HG03039 (cell line): ENCODE data around the gene COL4A2.
"Not testable (repeated sequence)": the region's sequence is repeated elsewhere in the genome, so short reads cannot be mapped to it uniquely, and the experiment has no call there.

ENCODE experiments used
- ATAC-seq: cut with Tn5 transposase; IDR thresholded peaks from one replicate; pipeline ENCODE4 v1.9.1; 2021; ENCODE audit warnings: mild to moderate bottlenecking, moderate library complexity; ENCODE audit not compliant: unreplicated experiment

COL4A2 gene

DNA sequence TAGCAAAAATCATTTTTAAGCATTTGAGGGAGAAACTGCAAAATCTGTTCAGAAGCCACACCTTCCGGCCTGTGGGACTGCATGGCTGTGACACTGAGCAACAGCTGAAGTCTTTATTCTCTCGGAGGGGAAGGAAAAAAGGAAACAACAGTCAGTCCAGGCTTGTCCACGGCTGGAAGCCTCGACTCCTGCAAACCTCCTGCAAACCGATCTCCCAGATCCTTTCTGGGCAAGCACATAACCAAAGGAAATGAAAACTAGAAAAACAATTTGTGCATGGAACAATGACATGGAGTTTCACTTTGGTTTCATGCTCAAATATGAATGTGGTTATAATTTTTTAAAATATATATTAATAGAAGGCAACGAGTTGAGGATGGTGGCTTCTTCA, 1.1 kb upstream of the COL4A2 start:
- ATAC-seq = no peak

DNA sequence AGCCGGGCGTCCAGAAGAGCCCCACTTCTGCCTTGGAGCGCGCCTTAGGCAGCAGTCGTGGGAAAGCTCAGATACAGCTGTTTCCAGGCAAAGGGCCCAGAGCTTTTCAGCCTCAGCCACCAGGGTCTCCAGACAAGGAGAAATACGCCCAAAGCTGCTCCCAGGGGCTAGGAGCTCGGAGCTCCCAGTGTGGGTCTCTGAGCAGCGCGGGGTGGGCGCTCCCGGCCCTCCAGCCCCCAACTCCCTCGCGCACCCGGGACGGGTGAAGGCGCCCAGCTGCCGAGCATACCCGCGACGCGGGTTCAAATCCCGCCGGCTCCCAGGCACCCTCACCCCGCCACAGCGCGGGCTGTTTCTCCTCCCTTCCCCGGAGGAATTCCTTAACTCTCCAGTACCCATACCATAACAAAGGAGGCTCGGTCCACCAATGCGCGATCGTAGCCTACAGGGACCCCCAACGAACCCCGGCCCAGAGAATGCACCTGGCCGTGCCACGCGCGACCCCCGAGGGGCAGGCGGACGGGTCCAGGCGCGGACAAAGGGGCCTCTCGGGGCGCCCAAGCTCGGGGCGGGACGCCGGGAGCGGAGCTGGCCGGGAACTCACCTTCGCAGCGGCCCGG, 634 bp upstream of the COL4A2 start:
- no peak for ATAC-seq

DNA sequence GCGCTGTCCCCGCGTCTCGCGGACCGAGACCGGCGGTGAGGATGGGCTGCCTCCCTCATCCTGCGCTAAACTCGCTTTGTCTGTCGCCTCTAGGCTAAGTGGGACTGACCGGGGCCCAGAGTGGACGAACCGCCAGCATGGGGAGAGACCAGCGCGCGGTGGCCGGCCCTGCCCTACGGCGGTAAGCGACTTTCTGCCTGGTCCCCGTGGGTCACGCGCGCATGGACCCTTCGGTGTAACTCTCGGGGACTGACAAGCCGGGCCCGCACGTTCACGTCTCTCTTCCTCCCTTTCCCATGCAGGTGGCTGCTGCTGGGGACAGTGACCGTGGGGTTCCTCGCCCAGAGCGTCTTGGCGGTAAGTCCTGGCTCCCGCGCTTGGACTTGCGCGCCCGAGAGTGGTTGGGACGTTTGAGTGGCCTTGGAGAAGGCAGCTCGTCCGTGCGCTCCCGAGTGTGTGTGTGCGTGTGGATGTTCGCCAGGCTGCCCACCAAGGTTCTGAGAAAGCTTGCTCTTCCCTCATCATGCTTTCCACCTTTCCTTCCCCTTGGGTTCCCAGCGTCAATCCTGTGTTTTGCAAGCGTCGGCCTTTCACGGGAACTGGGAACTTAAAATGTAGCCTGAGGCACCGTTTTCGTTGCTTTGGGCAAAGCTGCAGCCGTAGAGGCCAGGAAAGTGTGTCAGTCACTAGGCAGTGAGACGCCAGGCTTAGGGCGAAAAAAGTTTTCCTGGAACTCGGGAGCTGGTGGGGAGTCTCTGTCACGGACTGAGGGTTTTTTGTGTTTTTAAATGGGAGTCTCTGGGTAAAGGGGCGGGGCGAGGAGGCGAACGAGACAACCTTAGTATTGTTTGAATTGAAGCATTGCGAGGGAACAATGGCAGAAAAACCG, 927 bp downstream of the COL4A2 start:
- ATAC-seq = no peak

DNA sequence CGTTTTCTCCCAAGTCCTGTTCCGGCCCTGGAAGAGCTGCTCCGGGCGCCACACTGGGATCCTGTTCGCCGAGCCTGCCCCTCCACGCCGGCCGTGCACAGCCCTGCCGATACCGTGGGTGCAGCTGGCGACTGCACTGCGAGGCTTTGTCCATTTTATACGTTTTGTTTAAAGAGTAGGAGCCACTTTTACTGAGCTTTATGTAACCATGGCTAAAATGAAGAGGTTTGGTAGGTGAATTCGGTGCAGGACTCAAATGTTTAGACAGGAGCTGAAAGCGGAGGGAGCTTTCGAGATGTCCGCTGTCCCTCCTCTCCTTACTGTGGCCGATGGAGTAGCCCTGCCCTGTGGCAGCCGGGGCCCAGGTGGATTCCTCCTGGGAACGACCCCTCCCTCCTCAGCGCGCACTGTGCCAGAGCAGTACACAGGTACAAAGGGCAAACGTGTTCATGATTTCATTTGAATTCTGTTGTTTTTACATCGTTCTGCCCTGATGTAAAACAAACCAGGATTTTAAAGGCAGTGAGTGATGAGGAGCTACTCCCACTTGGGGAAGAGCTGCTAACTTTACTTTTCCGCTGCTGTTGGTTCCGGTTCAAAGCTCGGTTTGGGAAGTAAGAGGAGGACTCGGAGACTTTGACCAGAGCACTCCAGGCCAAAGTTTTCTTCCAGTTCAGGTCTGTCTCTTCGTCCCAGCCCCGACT, 1.7 kb downstream of the COL4A2 start:
- ATAC-seq = no peak

DNA sequence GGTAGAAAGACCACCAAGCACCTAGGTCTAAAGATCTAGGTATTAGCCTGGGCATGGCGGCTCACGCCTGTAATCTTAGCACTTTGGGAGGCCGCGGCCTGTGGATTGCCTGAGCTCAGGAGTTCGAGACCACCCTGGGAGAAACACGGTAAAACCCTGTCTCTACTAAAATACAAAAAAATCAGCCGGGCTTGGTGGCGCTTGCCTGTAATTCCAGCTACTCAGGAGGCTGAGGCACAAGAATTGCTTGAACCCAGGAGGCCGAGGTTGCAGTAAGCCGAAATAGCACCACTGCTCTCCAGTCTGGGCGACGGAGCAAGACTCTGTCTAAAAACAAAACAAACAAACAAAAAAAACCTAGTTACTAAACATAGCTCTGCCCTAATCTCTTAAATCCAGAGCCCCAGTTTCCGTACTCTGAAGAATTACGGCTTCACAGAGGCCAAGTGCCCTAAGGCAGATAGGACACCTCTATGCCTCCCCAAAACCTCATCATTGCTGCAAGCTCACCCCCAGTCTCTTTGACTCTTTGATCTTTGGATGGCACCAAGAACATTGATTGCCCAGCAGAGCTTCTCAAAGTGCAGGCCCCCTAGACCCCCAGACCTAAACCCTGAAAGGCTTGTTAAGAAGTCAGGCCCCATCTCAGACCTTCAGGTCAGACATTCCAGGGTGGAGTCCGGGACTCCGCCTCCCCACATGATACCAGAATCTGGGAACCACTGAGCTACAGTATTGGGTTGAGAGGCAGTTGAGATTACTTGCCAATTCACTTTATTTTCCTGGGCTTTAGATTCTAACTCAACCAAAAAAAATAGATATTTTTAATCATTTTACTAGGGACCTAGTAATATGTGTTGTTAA, 2.8 kb downstream of the COL4A2 start:
- no peak for ATAC-seq

DNA sequence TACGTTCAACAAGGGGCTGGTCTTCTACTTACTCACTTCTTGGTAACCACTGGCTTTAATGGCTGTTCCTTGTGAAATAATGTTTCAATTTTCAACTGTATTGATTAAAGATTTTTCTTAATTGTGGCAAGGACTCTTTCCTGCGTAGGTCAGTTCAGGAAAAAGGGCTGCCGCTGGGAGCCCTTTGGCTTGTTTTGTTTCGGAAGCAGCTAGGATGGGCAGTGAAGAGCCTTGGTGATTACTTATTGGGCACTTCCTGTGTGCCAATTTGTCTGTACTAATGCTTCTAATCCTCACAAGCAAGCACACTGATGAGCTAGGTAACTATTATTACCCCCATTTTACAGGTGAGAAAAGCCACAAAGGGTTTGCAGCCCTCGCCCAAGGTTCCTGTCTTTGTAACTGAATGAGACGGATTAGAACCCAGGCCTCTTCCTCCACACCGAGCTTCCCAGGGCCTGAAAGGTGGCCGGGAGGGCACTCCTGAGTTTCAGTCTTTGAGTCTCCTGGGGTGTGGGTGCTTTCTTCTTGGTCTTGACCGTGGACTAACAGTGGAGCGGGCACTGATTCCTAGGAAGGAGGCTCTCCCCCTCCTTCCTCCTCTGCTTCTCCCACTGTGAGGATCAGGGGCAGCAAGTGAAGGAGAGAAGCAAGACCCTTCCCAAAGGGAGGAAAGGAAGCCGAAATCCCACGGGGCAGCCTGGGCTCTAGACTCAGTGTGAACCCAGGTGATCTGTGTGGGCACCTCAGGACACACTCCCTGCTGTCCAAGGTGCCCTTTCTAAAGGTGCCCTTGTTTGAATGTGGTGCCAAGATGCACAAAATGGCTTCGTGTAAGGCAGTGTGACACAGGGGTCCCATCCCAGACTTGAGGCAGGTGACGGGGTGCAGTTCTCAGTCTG, 3.7 kb downstream of the COL4A2 start:
- no peak for ATAC-seq

DNA sequence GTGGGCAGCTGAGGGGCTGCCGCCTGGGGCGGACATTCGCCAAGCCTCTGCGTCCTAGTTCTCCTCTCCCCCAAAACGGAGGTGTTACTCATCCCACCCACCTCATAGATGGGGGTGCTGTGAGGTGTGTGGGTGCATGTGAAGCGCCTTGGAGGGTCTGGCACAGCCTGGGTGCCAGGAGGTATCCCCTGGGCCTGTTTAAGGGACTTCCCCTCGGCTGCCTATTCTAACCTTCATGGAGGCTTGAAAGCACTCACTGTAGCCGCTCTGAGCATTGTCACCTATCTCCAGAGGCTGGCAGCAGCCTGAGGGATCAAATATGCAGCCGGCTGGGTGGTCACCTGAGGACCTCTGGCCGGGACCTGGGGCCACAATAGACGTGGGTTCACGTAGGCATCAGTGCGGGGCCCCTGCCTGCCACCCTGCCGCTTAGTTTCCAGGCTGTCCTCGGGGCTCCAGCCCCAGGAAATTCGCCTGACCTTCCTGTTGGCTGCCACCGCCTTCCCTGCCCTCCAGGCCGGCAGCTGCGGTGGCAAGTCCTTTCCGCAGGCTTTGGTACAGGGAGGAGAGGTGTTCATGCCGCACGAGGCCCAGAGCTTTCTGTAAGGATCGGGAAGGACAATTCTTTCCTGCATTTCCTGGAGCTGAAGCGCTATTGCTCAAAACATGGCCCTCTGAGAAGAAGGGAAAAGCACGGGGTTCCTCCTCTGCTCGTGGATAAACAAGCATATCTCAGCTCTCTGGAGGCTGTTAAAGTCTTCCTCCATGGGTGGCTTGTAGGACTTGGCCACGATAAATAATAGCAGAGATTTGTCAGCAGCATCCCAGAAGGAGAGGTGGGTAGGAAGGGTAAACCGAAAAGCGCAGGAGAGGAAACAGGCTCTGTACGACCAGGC, 4.6 kb downstream of the COL4A2 start:
- ATAC-seq = no peak

DNA sequence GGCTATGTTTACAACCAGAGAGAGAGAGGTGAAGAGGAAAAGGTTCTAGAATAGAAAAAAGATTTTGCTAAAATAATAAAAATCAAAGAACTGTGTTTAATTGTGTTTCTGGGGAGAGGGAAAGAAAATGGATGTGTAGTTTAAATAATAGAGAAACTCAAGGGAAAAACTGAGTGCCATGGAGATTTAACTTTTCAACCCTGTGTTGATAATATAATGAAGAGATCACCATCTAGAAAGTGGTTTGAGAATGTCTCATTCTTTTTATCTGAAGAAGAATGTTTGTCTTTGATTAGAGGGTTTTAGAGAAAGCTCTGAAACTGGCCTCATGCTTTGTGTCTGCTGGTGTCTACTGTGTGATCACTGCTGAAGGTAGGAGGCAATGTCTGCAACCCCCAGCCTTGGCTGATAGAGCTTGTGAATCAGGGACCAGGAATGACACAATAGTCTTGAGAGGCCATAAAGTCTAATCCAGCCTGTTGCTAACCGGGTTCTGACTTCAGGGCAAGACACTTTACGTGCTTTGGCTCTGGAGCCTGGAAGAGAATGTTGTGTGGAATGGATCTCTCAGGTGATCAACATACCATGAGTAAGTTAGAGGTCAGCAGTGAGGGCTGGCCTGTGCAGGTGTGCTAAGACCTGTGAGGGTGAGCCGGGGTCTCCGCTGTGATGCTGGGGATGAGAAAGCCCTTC, 5.4 kb downstream of the COL4A2 start:
- no peak for ATAC-seq

DNA sequence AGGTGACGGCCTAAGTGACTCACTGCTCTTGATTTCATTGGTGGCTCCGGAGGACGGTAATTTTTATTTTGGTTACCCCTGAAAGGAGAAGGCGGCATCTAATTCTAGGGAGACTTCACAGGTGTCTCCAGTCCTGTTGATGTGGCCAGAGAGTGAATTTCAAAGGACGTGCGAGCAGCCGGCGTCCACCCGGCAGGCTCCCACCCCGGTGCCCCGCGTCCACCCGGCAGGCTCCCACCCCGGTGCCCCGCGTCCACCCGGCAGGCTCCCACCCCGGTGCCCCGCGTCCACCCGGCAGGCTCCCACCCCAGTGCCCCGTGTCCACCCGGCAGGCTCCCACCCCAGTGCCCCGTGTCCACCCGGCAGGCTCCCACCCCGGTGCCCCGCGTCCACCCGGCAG, 6.2 kb downstream of the COL4A2 start:
- ATAC-seq = not testable (repeated sequence)

DNA sequence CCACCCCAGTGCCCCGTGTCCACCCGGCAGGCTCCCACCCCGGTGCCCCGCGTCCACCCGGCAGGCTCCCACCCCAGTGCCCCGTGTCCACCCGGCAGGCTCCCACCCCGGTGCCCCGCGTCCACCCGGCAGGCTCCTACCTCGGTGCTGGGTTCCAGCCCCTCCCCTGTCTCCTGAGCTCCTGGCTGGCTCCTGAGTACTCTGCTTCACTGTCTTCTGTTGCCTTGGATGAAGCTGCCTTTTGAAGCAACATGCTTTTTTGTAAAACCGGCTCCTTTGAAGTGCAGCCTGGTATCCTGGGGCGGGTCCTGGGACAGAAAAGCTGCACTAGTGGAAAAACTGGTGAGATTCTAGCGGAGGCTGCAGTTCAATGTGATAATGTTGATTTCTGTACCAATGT, 6.6 kb downstream of the COL4A2 start:
- not testable (repeated sequence) for ATAC-seq

DNA sequence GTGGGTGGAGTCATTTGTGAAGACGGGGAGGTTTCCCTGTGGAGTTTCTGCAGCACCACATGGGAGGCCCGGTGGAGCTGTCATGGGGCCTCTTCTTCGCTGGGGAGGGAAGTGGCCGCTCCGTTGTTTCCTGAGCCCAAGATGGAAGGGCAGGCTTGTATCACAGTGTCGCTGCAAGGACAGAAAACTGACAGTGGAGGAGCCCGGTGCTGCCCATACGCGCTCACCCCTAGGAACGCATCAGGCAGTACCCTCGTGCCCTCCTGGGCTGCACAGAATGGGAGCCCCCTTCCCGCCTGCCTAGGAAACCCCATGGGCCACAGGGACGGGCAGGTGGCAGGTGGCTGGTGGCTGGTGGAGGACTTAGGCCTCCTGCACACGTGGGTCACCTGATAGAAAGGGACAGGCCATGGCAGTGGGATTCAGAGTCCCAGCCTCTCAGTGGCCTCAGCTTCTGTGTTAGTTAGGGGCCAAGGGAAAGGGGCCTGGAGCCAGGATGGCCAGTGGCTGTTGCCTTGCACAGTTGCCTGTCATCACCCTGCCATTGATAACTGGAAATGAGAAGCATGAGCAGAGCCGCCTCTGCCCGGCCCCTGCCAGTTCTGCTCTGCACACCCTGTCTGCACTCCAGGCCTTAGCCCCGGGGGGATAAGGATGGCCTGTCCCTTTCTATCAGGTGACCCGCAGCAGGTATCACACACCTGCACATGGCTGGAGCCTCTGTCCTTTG, 7.6 kb downstream of the COL4A2 start:
- ATAC-seq = no peak

DNA sequence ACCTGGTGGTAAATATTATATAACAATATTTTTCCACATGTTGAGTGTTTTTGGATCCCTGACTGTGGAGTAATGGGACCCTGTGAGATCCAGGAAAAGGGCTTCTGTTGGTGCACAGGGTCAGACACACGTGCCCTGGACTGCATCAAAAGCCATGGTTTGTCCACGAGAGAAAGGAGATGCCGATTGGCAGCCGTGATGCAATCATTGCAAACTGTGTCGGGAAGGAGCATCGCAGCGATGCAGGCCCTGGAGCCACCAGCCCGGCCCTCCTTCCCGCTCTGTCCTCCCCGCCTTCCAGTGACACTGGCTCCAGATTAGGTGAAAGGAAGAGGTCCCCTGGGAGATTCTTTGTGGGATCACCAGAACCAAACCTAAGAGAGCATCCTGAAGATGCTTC, 9.1 kb downstream of the COL4A2 start:
- no peak for ATAC-seq

DNA sequence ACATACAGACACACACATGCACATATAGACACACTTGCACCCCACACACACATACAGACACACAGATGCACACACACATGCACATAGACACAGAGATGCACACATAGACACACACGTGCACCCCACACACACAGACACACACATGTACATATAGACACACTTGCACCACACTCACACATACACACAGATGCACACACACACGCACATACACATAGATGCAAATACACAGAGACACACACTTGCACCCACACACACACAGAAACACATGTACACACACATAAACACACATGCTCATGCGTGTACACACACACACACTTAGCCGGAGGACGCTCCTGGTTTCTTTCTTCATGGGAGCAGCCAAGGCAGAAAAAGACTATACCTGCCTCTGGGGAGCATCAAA, 10.0 kb downstream of the COL4A2 start:
- ATAC-seq = no peak

DNA sequence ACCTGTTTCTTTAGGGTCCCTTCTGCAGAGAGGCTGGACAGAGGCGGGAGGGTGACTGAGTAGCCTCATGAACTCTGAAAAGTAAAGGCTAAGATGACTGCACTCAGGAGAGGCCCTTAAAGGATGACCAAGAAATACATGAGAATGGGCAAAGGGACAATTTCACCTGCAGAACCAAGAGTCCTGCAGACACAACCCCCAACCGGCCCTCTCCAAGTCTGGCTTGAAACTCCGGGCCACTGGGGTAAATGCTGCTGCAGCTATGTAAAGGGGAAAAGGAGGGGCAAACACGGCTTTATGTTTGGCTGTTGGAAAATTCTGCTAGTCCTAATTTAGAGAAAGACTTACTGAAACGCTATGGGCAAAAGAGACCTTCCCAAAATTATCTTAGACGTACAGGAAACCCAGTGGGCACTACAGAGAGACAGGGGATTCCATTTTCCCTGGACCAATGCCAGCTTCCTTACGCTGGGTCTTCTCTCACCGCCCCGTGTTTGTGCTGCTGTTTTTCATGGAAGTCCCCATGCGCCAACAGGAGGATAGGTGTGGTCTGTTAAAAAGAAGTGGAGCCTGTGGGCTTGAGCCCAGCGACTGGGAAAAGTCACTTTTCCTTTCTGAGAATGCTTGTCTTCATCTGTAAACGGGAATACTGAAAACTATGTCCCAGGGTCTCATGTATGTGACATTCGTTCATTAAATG, 10.6 kb downstream of the COL4A2 start:
- ATAC-seq = no peak

DNA sequence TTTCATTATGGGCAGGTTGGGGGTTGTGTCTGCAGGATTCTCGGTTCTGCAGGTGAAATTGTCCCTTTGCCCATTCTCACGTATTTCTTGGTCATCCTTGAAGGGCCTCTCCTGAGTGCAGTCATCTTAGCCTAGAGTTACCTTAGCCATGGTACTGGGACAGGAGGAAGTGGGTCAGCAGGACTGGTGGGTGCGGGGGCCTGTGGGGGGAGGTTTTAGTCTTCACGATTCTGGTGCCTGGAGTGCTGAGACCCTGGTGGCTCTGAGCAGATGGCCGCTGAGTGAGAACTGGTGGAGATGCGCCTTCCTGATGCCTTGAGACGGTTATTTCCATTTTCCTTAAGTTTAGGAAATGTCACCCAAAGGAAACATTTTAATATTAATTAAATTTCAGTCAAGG, 11.8 kb downstream of the COL4A2 start:
- no peak for ATAC-seq

DNA sequence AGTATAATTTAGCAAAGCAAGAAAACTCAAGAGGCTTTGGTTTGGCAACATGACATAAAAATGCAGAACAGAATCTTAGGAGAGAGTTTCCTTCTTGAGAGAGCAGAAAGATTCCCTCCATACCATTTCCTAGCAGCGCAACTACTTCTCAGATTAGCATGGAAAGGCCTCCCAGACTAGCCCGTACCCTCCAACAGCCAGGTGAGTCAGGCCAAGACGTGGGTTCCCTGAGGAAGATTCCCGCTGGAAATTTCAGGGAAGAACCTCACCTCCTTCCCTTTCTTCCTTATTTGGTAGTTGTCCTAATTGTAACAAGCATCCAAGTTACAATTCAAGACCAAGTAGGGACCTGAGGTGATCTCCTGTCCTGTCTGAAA, 12.3 kb downstream of the COL4A2 start:
- no peak for ATAC-seq
